Measurements from ENCODE around the gene HYAL3. TPM values are rescaled to one million over a fixed set of nuclear protein-coding genes. Genes with fewer than 3 reads are reported as not detected.

HYAL3 gene
- total and polyA plus RNA-seq, 2 experiments from 2014 or later = 2.4 to 7.1 TPM

- Histone ChIP-seq H3K4me3 (peak within 1 kb of the TSS; percentile 36; the same call in 1 of the 2 replicates), H2AFZ (no peak within 1 kb of the TSS), H3K36me3 (ENCODE audit: insufficient read depth) (no peaks in the 10 kb centered on the region), H4K20me1 (replicated peaks; ENCODE audit: insufficient read depth) (no peaks in the 10 kb centered on the region), H3K4me2 (peak within 1 kb of the TSS; percentile 74), H3K79me2 (replicated peaks; ENCODE audit: insufficient read depth) (no peaks in the 10 kb centered on the region), H3K27ac (ENCODE audit: low read depth) (peak within 1 kb of the TSS; percentile 88; the same call in 1 of the 2 replicates), H3K4me1 (ENCODE audit: insufficient read depth) (peaks cover 23% of the 10 kb centered on the region), H3K27me3 (ENCODE audit: insufficient read depth) (no peaks in the 10 kb centered on the region), H3K9me2 (ENCODE audit: insufficient read depth) (no peaks in the 10 kb centered on the region), H3F3A (replicated peaks; ENCODE audit: low read depth) (peaks cover 16% of the 10 kb centered on the region)
- H3K9me3 Mint-ChIP-seq = peaks cover 31% of the 10 kb centered on the region
- H3K36me3 Mint-ChIP-seq (ENCODE audit: low read depth) = peaks cover 17% of the 10 kb centered on the region; the same call in 2 of the 3 replicates
- H3K27ac Mint-ChIP-seq = no peak within 1 kb of the TSS; the same call in 1 of the 2 replicates
- peaks cover 20% of the 10 kb centered on the region for H3K4me1 Mint-ChIP-seq
- peak; percentile 89 for DNase-seq (ENCODE audit: low spot score)
- peaks cover 16% of the 10 kb centered on the region for H3K27me3 Mint-ChIP-seq (ENCODE audit: insufficient read depth, low read depth, poor library complexity)
- TF ChIP-seq CTCF (conservative IDR thresholded peaks at IDR 0.05; ENCODE audit: low read depth in 2 of 2) (peak; percentile 29 to 68), ZNF331 (CRISPR knock-in tag; IDR thresholded peaks at IDR 0.05; ENCODE audit: low read depth) (no peak), STAT1 (IDR thresholded peaks at IDR 0.05; ENCODE audit: unreplicated experiment) (no peak), ETS1 (IDR thresholded peaks at IDR 0.05) (no peak), EZH2 (IDR thresholded peaks at IDR 0.05; ENCODE audit: low read depth, unreplicated experiment) (no peak), POLR2AphosphoS5 (IDR thresholded peaks at IDR 0.05; ENCODE audit: low read depth) (peak; percentile 59)
- peak; percentile 64 for ATAC-seq
- no peak within 1 kb of the TSS for H3K4me3 Mint-ChIP-seq
Observed at GRCh38 chr3:50303013-50303815, 4.0 kb upstream of the HYAL3 start, which contains the start of gene HYAL1. Gene HYAL1, minus strand, starts transcription at chr3:50303574. Its CDS starts 618 bp downstream, at chr3:50302956.

- no peak overlapping the region; the same call in 2 of the 3 replicates for H3K4me3 Mint-ChIP-seq
- Histone ChIP-seq H3K79me2 (replicated peaks; ENCODE audit: insufficient read depth) (no peaks in the 10 kb centered on the region), H4K20me1 (replicated peaks; ENCODE audit: insufficient read depth) (no peaks in the 10 kb centered on the region), H3K36me3 (ENCODE audit: insufficient read depth) (no peaks in the 10 kb centered on the region), H3K4me3 (no peak overlapping the region; the same call in 1 of the 2 replicates), H3K4me1 (ENCODE audit: insufficient read depth) (peaks cover 25% of the 10 kb centered on the region), H3K4me2 (peak overlapping the region; percentile 74), H2AFZ (no peak overlapping the region), H3K27me3 (ENCODE audit: insufficient read depth) (no peaks in the 10 kb centered on the region), H3K9me2 (ENCODE audit: insufficient read depth) (no peaks in the 10 kb centered on the region), H3K27ac (ENCODE audit: low read depth) (no peak overlapping the region), H3F3A (replicated peaks; ENCODE audit: low read depth) (peaks cover 17% of the 10 kb centered on the region)
- no peak for DNase-seq (ENCODE audit: low spot score)
- peaks cover 21% of the 10 kb centered on the region for H3K27me3 Mint-ChIP-seq (ENCODE audit: insufficient read depth, low read depth, poor library complexity)
- H3K4me1 Mint-ChIP-seq = peaks cover 22% of the 10 kb centered on the region
- no peak for TF ChIP-seq CREB1 (CRISPR knock-in tag; IDR thresholded peaks at IDR 0.05; ENCODE audit: low read depth)
- TF ChIP-seq REST (IDR thresholded peaks at IDR 0.05; ENCODE audit: unreplicated experiment) = no peak
- no peak for TF ChIP-seq POLR2AphosphoS5 (IDR thresholded peaks at IDR 0.05; ENCODE audit: low read depth)
- TF ChIP-seq EZH2phosphoT487 (IDR thresholded peaks at IDR 0.05; ENCODE audit: unreplicated experiment) = no peak
- no peak for TF ChIP-seq NANOG (IDR thresholded peaks at IDR 0.05; ENCODE audit: borderline replicate concordance)
- TF ChIP-seq EZH2 (IDR thresholded peaks at IDR 0.05; ENCODE audit: low read depth, unreplicated experiment) = no peak
- TF ChIP-seq STAT1 (IDR thresholded peaks at IDR 0.05; ENCODE audit: unreplicated experiment) = no peak
- H3K27ac Mint-ChIP-seq = no peak overlapping the region
- ATAC-seq = no peak
- H3K9me3 Mint-ChIP-seq = peaks cover 23% of the 10 kb centered on the region
- H3K36me3 Mint-ChIP-seq (ENCODE audit: low read depth) = peaks cover 12% of the 10 kb centered on the region; the same call in 1 of the 3 replicates
Observed at GRCh38 chr3:50302095-50303012, 3.1 kb upstream of the HYAL3 start.

All from GM23338 (cell line).